Measurements from ENCODE around the gene FAM234B. TPM values are rescaled to one million over a fixed set of nuclear protein-coding genes. Genes with fewer than 3 reads are reported as not detected.
A peak's percentile ranks its signal among the peaks of the same experiment; 100 is the strongest.

FAM234B gene
- total RNA-seq, 1 experiment from 2014 or later: 2.7 TPM

GRCh38 chr12:13000616-13000924 is 43.6 kb upstream of the FAM234B start:
- BruUV-seq (replicated peaks): TSS peak; percentile 51
- Mint-ChIP-seq H3K27ac (ENCODE audit: unreplicated experiment) (peak overlapping the region; percentile 62), H3K4me3 (ENCODE audit: low read depth, unreplicated experiment) (peak overlapping the region; percentile 93), H3K27me3 (ENCODE audit: unreplicated experiment) (peaks cover 51% of the 10 kb centered on the region), H3K9me3 (ENCODE audit: low read depth, unreplicated experiment) (no peaks in the 10 kb centered on the region), H3K36me3 (ENCODE audit: insufficient read depth, unreplicated experiment) (peaks cover 23% of the 10 kb centered on the region), H3K4me1 (ENCODE audit: low read depth, unreplicated experiment) (peaks cover 28% of the 10 kb centered on the region)
- intact Hi-C loops (cut with micrococcal nuclease; ENCODE audit: unreplicated experiment): loop anchor here (5.0 kb wide), 1 partner anchor 97 kb away; no protein-coding TSS in a partner anchor
- TF ChIP-seq CTCF (IDR thresholded peaks at IDR 0.05; ENCODE audit: unreplicated experiment): no peak
- peak; percentile 34 for DNase-seq
- CTCF ChIA-PET: no interaction called here

GRCh38 chr12:13000925-13001774 is 43.0 kb upstream of the FAM234B start:
- no TSS peak for BruUV-seq (replicated peaks)
- peak; percentile 41 for DNase-seq
- H3K27ac Mint-ChIP-seq (ENCODE audit: unreplicated experiment): peak overlapping the region; percentile 62
- no peaks in the 10 kb centered on the region for H3K9me3 Mint-ChIP-seq (ENCODE audit: low read depth, unreplicated experiment)
- CTCF ChIA-PET: interaction anchor here (0.6 kb wide), 1 partner anchor 1589 kb away, joined by 6 read pairs; no protein-coding TSS in a partner anchor
- H3K4me1 Mint-ChIP-seq (ENCODE audit: low read depth, unreplicated experiment): peaks cover 34% of the 10 kb centered on the region
- no peak for TF ChIP-seq CTCF (IDR thresholded peaks at IDR 0.05; ENCODE audit: unreplicated experiment)
- intact Hi-C loops (cut with micrococcal nuclease; ENCODE audit: unreplicated experiment): loop anchor here (5.0 kb wide), 1 partner anchor 96 kb away; no protein-coding TSS in a partner anchor
- peak overlapping the region; percentile 93 for H3K4me3 Mint-ChIP-seq (ENCODE audit: low read depth, unreplicated experiment)
- peaks cover 23% of the 10 kb centered on the region for H3K36me3 Mint-ChIP-seq (ENCODE audit: insufficient read depth, unreplicated experiment)
- H3K27me3 Mint-ChIP-seq (ENCODE audit: unreplicated experiment): peaks cover 57% of the 10 kb centered on the region

GRCh38 chr12:13001775-13002040 is 42.5 kb upstream of the FAM234B start:
- CTCF ChIA-PET: no interaction called here
- no peak overlapping the region for H3K27ac Mint-ChIP-seq (ENCODE audit: unreplicated experiment)
- H3K4me3 Mint-ChIP-seq (ENCODE audit: low read depth, unreplicated experiment): peak overlapping the region; percentile 93
- no TSS peak for BruUV-seq (replicated peaks)
- TF ChIP-seq CTCF (IDR thresholded peaks at IDR 0.05; ENCODE audit: unreplicated experiment): no peak
- intact Hi-C loops (cut with micrococcal nuclease; ENCODE audit: unreplicated experiment): loop anchor here (5.0 kb wide), 1 partner anchor 96 kb away; no protein-coding TSS in a partner anchor
- no peaks in the 10 kb centered on the region for H3K9me3 Mint-ChIP-seq (ENCODE audit: low read depth, unreplicated experiment)
- H3K36me3 Mint-ChIP-seq (ENCODE audit: insufficient read depth, unreplicated experiment): peaks cover 23% of the 10 kb centered on the region
- H3K4me1 Mint-ChIP-seq (ENCODE audit: low read depth, unreplicated experiment): peaks cover 37% of the 10 kb centered on the region
- no peak for DNase-seq
- peaks cover 61% of the 10 kb centered on the region for H3K27me3 Mint-ChIP-seq (ENCODE audit: unreplicated experiment)

- H3K4me1 Mint-ChIP-seq (ENCODE audit: low read depth, unreplicated experiment): peaks cover 37% of the 10 kb centered on the region
- no TSS peak for BruUV-seq (replicated peaks)
- H3K4me3 Mint-ChIP-seq (ENCODE audit: low read depth, unreplicated experiment): peak overlapping the region; percentile 93
- peaks cover 23% of the 10 kb centered on the region for H3K36me3 Mint-ChIP-seq (ENCODE audit: insufficient read depth, unreplicated experiment)
- peaks cover 69% of the 10 kb centered on the region for H3K27me3 Mint-ChIP-seq (ENCODE audit: unreplicated experiment)
- intact Hi-C loops (cut with micrococcal nuclease; ENCODE audit: unreplicated experiment): loop anchor here (5.0 kb wide), 1 partner anchor 95 kb away; no protein-coding TSS in a partner anchor
- TF ChIP-seq CTCF (IDR thresholded peaks at IDR 0.05; ENCODE audit: unreplicated experiment): no peak
- CTCF ChIA-PET: no interaction called here
- H3K9me3 Mint-ChIP-seq (ENCODE audit: low read depth, unreplicated experiment): no peaks in the 10 kb centered on the region
- H3K27ac Mint-ChIP-seq (ENCODE audit: unreplicated experiment): no peak overlapping the region
- DNase-seq: no peak
Measured at GRCh38 chr12:13002301-13003097, 41.7 kb upstream of the FAM234B start.
